Measurements from ENCODE around the gene TOP2B.

The TOP2B gene

DNA sequence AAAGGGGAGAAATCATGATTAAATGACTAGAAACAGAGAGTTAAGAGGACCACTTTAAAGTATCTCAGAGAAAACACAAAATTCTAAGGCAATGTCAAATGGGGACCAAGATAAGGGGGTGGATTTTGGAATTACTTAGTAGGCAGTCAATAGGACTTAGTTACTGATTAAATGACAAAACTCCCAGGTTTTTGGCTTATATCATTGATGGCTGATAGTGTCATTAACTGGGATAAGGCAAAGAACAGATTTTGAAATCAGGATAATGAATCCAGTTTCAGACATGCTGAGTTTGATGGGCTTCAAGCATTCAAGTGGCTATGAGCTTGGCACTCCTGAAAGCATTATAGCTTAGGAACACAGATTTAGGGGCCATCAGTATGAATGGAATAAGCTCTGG, 53.9 kb downstream of the TOP2B start:
- DNase-seq: no peak

DNA sequence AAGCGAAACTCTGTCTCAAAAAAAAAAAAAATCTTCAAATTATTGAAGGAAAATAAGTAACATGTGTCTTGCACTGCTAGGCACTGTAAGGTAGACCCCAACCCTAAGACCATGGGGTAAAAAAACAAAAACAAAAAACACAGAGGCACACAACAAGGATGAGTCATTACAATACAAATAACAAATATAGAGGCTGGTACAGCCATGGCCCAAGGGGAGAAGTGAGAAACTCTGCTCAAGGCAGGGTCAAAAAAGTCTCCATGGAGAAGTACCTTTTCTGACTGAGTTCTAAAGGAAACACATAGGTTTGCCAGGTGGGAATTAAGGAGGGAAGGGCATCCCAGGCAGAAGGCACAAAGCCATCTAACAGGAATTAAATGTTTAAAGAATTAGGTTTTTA, 54.5 kb downstream of the TOP2B start:
- DNase-seq: no peak

DNA sequence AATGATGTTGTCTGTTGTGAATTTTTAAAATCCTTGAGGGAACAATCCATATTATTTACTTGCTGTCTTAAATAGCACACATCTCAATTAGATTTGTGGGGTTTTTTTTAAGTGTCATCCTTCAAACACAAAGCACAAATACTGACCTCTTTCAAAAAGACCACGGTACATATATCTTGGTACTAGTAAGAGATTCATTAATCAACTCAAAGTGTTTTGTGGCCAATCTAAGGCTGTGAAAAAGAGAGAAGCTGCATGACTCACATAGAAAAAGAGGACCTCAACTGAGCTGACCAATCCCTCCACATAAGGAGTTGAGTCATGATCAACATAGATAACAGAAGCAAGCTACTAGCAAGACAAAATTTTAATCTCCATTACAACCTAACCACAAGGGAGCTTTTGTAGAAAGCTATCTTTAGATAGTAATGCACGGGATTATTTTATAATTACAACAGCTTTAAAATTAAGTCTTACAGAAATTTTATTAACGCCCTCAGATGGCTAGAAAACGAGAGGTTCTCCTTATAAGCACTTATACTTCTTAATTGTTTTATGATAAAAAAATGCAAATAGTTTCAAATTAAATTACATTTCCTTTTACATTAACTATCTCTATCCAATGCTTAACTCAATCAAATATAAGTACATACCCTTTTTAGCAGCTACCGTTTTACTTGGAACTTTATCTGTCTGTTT, 60.5 kb downstream of the TOP2B start:
- DNase-seq: no peak

DNA sequence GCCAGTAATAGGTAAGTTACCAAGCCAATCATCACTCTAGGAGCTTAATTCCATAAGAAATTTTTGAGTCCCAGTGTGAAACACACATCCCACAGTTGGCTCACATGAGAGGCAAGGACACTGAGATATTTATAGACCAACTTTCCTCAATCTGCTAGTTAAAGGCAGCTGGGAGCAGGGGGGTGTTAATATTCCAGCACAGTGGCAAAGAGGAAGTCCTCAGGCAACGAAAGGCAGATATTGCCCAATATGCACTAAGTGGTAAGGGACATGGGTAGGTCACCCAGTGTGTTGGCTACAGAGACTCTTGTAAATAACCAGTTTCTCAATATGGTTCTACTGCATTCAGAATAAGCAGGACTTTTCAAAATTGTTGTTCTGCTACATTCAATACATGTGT, 61.0 kb downstream of the TOP2B start:
- DNase-seq: no peak

- DNase-seq: no peak
Observed at GRCh38 chr3:25597535-25598101, 67.1 kb downstream of the TOP2B start.

DNA sequence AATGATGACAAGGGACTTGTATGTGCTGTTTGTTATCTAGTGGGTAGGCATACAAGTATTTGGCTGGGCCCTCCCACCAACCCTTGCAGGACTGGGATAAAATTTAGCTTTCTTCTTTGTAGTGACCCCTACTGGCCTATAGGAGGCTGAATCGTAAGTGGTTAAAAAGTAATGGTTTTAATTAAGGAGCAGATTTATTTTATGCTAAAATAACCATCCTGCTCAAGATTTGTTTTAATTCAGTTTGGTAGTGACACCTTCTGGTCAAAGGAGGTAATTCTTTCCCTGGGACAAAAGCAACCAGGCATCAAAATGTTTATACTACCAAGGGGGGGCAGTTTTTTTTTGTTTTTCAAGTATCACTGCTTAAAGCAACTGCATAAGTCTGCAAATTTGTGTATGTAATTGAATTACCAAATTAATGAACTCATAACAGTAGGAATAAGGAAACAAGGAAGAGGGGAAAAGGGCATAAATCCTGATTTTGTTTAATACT, 70.7 kb downstream of the TOP2B start:
- DNase-seq: no peak

DNA sequence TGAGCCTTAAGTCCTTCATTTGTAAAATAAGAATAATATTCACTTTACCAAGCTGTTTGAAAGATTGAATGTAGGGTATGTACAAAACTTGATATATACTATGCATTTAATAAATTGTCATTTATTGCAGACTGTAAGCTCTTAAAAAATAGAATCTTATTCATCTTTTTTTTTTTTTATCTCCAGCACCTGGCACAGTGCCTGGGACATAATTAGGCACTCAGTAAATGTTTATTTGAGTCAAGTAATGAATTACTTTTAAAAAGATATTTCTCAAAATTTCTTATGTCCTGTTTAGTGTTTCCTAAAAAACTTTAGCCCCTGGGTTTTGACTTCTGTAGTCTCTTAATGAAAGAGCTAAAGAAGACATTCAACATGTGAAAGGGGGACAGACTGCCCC, 71.7 kb downstream of the TOP2B start:
- DNase-seq: no peak

DNA sequence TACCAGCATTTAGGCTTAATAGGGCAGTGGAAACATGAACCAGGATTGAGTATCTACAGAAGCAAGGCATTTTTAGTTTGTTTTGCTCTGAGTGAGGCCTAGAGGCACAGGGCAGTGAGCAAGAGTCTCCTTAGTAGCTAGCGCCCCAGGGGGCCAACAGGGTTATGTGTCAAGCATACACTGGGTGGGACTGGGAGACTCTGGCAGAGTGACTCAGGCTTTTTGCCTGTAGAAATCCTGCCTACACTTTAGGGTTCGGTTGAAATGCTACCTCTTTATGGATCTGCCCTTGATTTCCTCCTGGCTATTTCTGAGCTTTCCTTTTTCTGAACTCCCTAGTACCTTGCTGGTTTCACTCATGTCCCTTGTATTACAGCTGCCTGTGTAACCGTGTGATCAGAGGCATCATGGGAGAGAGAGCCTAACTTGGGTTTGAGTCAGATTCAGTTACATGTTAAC, 72.2 kb downstream of the TOP2B start:
- no peak for DNase-seq

DNA sequence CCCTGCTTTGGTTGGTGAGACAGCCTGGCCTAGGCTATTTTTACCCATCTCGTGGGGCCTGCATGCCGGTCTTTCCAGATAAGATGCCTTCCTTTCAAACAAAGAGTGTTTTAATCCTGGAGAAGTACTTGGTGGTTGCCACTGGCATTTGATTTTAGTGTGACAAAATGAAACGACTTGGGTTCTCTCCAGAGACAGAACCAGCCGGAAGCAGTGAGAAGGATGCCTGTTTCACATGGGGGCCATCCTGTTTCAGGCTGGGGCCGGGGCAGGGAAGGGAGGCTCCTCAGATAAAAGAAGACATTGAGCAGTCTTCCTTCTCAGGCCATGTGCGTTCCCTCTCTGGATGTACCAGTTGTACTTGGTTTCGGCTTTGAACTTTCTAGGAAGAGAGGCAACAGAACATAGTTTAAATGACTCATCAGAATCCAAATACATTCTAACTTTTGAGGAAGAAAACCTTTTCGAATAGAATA, 74.9 kb downstream of the TOP2B start:
- no peak for DNase-seq

GRCh38 chr3:25589104-25589782, 75.5 kb downstream of the TOP2B start:
- DNase-seq: no peak

DNA sequence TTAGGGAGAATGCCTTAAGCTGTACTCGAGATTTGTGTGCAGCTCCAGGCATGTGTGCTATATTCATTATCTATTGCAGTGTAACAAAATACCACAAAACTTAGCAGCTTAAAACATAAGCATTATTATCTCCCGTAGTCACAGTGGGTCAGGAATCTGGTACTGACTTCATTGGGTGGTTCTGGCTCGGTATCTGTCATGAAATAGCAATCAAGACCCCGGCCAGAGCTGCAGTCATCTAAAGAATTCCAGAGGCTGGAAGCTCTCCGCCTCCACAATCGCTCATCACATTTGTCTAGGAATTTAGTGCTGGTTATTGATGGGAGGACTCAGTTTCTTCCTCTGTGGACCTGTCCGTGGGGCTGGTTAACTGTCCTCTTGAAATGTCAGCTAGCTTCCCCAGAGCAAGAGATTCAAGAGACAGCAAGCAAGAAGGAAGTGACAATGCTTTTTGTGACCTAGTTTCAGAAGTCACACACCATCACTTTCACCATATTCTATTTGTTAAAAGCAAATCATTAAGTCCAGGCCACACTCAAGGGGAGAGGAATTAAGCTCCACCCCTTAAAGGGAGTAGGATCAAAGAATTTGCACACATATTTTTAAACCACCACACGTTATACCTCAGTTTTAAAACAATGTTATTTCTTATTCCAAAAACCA, 76.1 kb downstream of the TOP2B start:
- DNase-seq: no peak

GRCh38 chr3:25587975-25588374, 76.7 kb downstream of the TOP2B start:
- no peak for DNase-seq

- DNase-seq: no peak
Observed at GRCh38 chr3:25587526-25587925, 77.2 kb downstream of the TOP2B start.

DNA sequence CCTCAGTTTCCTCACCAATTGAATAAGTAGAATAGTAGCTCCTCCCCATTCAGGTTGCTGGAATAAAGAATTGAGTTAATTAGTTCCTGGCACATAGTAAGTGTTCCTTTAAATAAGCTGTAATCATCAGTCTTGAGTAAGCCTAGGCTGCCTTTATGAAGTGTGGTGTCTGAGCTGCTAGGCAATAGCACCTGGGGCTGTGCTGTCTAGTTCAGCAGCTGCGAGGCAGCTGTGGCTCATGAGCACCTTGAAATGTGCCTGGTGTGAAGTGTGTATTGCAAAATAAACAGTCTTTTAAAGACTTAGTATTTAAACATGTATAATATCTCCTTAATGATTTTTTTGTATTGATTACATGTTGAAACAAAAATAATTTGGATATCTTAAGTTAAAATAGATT, 77.6 kb downstream of the TOP2B start:
- no peak for DNase-seq

GRCh38 chr3:25586553-25586952, 78.2 kb downstream of the TOP2B start:
- DNase-seq: no peak

DNA sequence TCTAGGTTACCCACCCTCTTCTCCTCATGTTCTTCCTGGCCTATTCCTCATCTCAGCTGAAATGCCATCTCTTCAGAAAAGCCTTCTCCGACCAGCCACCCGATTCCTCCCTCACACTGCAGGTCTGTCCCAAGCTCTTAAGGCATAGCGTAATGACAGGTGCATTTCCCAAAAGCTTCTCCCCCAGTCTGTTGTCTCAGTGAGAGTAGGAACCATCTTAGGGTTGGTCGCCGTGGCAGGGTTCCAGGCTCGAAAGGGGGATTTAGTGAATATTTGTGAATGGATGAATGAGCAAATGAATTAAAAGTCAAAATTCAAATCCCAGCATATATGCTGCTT, 78.6 kb downstream of the TOP2B start:
- no peak for DNase-seq

DNA sequence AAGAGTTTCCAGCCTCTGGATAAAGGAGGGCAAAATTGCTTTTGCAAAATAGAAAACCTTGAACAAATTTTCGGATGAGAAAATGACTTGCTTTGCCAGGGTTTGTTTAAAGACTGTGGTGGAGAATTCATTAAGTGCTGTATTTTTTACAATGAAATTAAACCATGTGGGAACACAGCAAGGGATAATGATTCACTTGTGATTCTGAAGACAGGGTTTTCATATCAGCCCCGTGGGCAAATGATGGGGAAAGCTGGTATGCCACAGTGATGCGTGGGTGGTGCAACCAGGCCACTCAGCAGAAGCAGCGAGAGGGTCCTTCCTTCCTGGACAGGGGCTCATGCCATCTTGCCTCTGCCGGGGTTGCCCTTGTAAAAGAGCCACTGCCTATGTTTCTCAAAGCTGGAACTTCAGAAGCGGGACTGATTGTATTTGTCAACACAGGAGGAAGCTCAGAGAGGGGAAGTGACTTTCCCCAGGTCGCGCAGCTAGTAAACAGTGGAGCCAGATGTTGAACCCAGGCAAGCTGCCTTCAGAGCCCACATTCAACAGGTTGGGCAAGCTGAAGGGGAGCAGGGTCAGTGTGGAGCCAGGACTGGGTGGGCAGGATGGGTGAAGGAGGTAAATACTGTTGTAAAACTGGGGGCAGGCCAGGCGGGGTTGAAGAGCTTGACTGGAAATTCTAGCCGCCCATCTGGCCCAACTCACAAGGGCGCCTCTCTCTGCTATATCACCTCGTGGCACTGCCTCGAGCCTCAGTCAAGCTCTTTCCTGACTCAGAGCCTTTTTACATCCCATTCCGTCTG, 79.1 kb downstream of the TOP2B start:
- no peak for DNase-seq

DNA sequence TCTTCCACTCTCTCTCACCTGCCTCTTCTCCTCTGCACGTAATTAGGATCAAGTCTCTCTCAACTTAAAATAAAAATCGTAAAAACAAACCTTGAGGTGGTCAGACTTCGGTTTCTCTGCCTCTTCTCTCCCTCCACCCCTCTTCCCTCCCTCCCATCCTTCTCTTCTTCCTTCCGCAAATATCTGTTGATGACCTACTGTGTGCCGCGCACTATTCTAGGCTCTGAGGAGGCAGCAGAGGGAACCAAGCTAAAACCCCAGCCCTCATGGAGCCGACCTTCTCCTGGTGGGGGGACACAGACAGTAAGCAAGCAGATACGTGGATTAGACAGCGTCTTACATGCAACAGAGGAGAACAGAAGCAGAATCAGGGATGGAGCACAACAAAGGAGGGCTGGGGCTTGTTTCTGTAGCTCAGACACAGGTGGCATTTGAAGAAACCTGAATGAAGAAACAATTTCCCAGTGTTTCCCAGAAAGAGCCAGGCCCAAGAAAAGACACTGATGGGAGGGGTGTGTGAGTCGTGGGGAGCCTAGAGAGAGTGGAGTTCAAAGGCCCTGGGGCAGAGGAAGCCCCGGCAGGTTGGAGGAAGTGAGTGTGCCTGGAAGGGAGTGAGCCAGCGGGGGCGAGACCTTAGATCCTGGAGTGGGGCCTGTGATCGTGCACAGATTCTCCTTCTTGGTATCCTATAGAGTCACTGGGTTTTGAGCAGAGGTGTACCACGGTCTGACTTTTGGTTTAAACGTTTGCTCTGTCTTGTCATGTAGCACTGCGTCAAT, 80.5 kb downstream of the TOP2B start:
- DNase-seq: no peak

DNA sequence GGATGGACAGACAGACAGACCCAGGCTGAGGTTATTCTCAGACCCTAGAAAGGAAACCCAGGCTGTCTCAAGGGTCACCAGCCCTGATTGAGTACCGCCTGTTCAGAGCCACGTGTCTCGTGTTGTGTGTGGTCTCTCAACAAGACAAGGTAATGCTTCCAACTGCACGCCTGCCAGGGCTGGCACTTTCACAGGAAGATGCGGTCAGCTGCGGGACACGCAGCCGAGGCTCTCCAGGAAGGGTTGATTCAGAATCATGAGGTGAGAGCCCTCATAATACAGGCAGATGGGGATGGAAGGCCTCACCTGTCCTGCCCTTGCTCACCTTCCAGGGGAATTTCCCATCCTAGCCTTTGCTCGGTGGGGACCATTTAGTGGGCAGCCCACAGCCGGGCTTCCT, 81.4 kb downstream of the TOP2B start:
- DNase-seq: no peak

GRCh38 chr3:25582242-25582641, 82.5 kb downstream of the TOP2B start:
- no peak for DNase-seq

GRCh38 chr3:25581823-25582222, 82.9 kb downstream of the TOP2B start:
- DNase-seq: no peak

GRCh38 chr3:25581335-25581734, 83.4 kb downstream of the TOP2B start:
- no peak for DNase-seq
